HEK293T (cell line): ENCODE data around the gene PNPT1.

Experiments
- ARNT ChIP-seq: fragments of 450-650 bp; IDR thresholded peaks from 2 replicates; pipeline ENCODE4 v1.6.1; 2017; ENCODE audit warnings: mild to moderate bottlenecking
- ELF4 ChIP-seq: fragments of 450-650 bp; IDR thresholded peaks from 2 replicates; pipeline ENCODE4 v1.6.1; 2017; ENCODE audit warnings: antibody characterized with exemption
- FOXA1 ChIP-seq: fragments of 450-650 bp; IDR thresholded peaks from 2 replicates; pipeline ENCODE4 v1.6.1; 2016; ENCODE audit warnings: mild to moderate bottlenecking
- FOXM1 ChIP-seq: fragments of 450-650 bp; IDR thresholded peaks from 2 replicates; pipeline ENCODE4 v1.6.1; 2017; ENCODE audit warnings: mild to moderate bottlenecking, borderline replicate concordance
- HDGF ChIP-seq: fragments of 450-650 bp; IDR thresholded peaks from 2 replicates; pipeline ENCODE4 v1.6.1; 2017; ENCODE audit warnings: antibody characterized with exemption, borderline replicate concordance
- L3MBTL2 ChIP-seq: fragments of 450-650 bp; conservative IDR thresholded peaks from 2 replicates; pipeline ENCODE4 v1.6.1; 2016; ENCODE audit warnings: mild to moderate bottlenecking
- LEF1 ChIP-seq: fragments of 450-650 bp; IDR thresholded peaks from 2 replicates; pipeline ENCODE4 v1.6.1; 2017; ENCODE audit warnings: mild to moderate bottlenecking, borderline replicate concordance
- NFRKB ChIP-seq: fragments of 450-650 bp; IDR thresholded peaks from 2 replicates; pipeline ENCODE4 v1.6.1; 2016; ENCODE audit warnings: mild to moderate bottlenecking, moderate library complexity
- SP1 ChIP-seq: fragments of 450-650 bp; IDR thresholded peaks from 2 replicates; pipeline ENCODE4 v1.6.1; 2017
- SUZ12 ChIP-seq: fragments of 450-650 bp; IDR thresholded peaks from 2 replicates; pipeline ENCODE4 v1.6.1; 2016; ENCODE audit warnings: mild to moderate bottlenecking
- TARDBP ChIP-seq: fragments of 450-650 bp; IDR thresholded peaks from 2 replicates; pipeline ENCODE4 v1.6.1; 2016

GRCh38 chr2:55672630-55673029 is 21.0 kb downstream of the PNPT1 start:
- TF ChIP-seq ARNT (no peak), SP1 (no peak), SUZ12 (no peak), HDGF (no peak), FOXA1 (no peak), FOXM1 (no peak), L3MBTL2 (no peak), NFRKB (no peak), ELF4 (no peak), TARDBP (no peak), LEF1 (no peak)
